Measurements from ENCODE around the gene KCTD12.

GRCh38 chr13:76846363-76846762 is 39.8 kb downstream of the KCTD12 start:
- no peak for TF ChIP-seq CTCF (IDR thresholded peaks at IDR 0.05; ENCODE audit: insufficient read depth, low read length, poor library complexity, severe bottlenecking)
- TF ChIP-seq EZH2phosphoT487 (conservative IDR thresholded peaks at IDR 0.05; ENCODE audit: low read length): no peak

All from SU-DHL-6 (cell line).